HCT116 (cell line): ENCODE data around the gene TMEM30A.

Experiments used
- CTCF ChIP-seq, 3 experiments: fragments of 200-600 bp in 1 of 3; sonication (generic) in 1 of 3; IDR thresholded peaks in 2 of 3; conservative IDR thresholded peaks in 1 of 3; 2 replicates each; pipeline ENCODE4 v1.5.1; 2012 to 2017; ENCODE audit warnings: low read depth in 2 of 3, low read length in 2 of 3, antibody characterized with exemption in 1 of 3, borderline replicate concordance in 1 of 3, control low read depth in 1 of 3, mild to moderate bottlenecking in 1 of 3, mixed read lengths in 1 of 3, mixed run types in 1 of 3, moderate library complexity in 1 of 3; ENCODE audit not compliant: insufficient read depth in 1 of 3
- EZH2 ChIP-seq: fragments of 200-600 bp; sonication (generic); IDR thresholded peaks from 2 replicates; pipeline ENCODE4 v1.6.1; 2017; ENCODE audit warnings: antibody characterized with exemption, mixed run types
- MAX ChIP-seq: IDR thresholded peaks from 2 replicates; pipeline ENCODE4 v1.6.1; 2012
- YY1 ChIP-seq: IDR thresholded peaks from 2 replicates; pipeline ENCODE4 v1.6.1; 2011; ENCODE audit warnings: low read length, low read depth, moderate library complexity, mild to moderate bottlenecking; ENCODE audit not compliant: insufficient replicate concordance; ENCODE audit errors: extremely low read depth

DNA sequence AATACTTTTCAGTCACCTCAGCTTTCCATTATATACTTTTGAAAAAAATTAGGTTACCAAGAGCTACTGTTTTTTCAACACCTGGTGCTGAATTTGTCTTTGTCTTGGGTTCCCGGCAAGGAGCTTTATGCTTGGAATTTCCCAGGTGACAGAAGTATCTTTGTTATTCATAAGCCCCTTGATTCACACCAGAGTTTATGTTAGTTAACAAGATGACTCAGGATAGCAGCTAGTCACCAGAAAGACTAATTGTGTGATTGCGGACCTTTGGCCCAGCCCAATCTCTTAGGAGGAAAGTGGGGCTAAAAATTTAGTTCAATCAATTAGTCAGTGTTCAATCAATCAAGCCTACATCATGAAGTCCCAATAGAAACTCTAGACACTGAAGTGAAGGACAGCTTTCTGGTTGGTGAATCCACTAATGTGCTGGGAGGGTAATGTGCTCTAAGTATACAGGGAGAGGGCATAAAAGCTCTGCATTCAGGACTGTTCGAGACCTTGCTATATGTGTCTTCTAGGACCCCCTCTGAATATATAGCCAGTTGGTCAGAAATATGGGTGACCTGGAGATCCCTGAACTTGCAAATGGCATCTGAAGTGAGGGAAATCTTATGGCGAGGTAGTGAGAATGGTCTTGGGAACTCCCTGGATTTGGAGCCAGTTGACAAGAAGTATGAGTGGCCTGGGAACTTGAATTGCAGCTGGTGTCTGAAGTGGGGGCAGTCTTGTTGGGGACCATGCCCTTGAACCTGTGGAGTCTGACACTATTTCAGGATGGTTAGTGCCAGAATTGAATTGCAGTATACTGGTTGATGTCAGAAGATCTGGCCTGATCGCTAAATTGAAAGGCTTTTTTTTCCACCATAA lies 16.2 kb downstream of the TMEM30A start:
- no peak for TF ChIP-seq YY1
- no peak for TF ChIP-seq CTCF (IDR thresholded peaks at IDR 0.05 in 2 of 3, conservative IDR thresholded peaks at IDR 0.05 in 1 of 3; ENCODE audit: borderline replicate concordance in 1 of 3, insufficient read depth in 1 of 3, low read depth in 2 of 3, low read length in 2 of 3)
- TF ChIP-seq MAX: no peak
- no peak for TF ChIP-seq EZH2
